Gastrocnemius medialis (tissue), 4 donors: ENCODE data around the gene MRPL38. TPM values are rescaled to one million over a fixed set of nuclear protein-coding genes. Genes with fewer than 3 reads are reported as not detected.

Experiments
- ATAC-seq, 2 donors: fragments of 150-250 bp; one replicate each; pipeline ENCODE4 v1.9.1; 2016
- DNase-seq, 2 donors: peaks; one replicate each; pipeline ENCODE4 v3.0.0-alpha.2; 2019
- H3K27ac ChIP-seq, 4 donors: fragments of 200-600 bp; sonication (generic); 1 replicate in 1 of 4; 2 replicates in 3 of 4; pipeline ENCODE4 v1.5.1; 2016 to 2018; ENCODE audit warnings: mild to moderate bottlenecking in 2 of 4, moderate library complexity in 1 of 4
- H3K27me3 ChIP-seq, 3 donors: fragments of 200-600 bp; sonication (generic) in 2 of 3; 1 replicate in 1 of 3; 2 replicates in 2 of 3; pipeline versions ENCODE4 v1.5.1 to v1.6.0; 2016 to 2019; ENCODE audit warnings: mild to moderate bottlenecking in 1 of 3, moderate library complexity in 1 of 3
- H3K36me3 ChIP-seq, 2 donors: fragments of 200-600 bp; sonication (generic) in 1 of 2; one replicate each; pipeline ENCODE4 v1.5.1; 2017 to 2018
- H3K4me1 ChIP-seq, 2 donors: fragments of 200-600 bp; sonication (generic) in 1 of 2; one replicate each; pipeline ENCODE4 v1.5.1; 2016 to 2017; ENCODE audit warnings: mild to moderate bottlenecking in 2 of 2
- H3K4me3 ChIP-seq, 4 donors: fragments of 200-600 bp; sonication (generic) in 3 of 4; 1 replicate in 1 of 4; 2 replicates in 3 of 4; pipeline ENCODE4 v1.5.1; 2016 to 2019; ENCODE audit warnings: mild to moderate bottlenecking in 2 of 4
- H3K9me3 ChIP-seq, 3 donors: fragments of 200-600 bp; sonication (generic) in 2 of 3; 1 replicate in 1 of 3; 2 replicates in 2 of 3; pipeline ENCODE4 v1.5.1; 2016 to 2019
- CTCF ChIP-seq, 5 experiments: fragments of 450-650 bp in 3 of 5; fragments of 200-600 bp in 2 of 5; sonication (generic) in 2 of 5; IDR thresholded peaks in 4 of 5; conservative IDR thresholded peaks in 1 of 5; 1 replicate in 4 of 5; 2 replicates in 1 of 5; pipeline ENCODE4 v1.5.1; 2016 to 2019; ENCODE audit warnings: antibody characterized with exemption in 5 of 5, mild to moderate bottlenecking in 3 of 5, moderate library complexity in 3 of 5
- POLR2A ChIP-seq, 2 donors: fragments of 450-650 bp; IDR thresholded peaks; one replicate each; pipeline ENCODE4 v1.6.1; 2017; ENCODE audit warnings: antibody characterized with exemption in 2 of 2, mild to moderate bottlenecking in 2 of 2, moderate library complexity in 2 of 2
- in situ Hi-C, 4 donors: fragments of 200-750 bp; cut with MboI; loops; one replicate each; pipeline versions ENCODE4 v1.15.0 to v1.8.0; 2017; ENCODE audit warnings: low sequenced_read_pairs in 4 of 4
- intact Hi-C: fragments of 100-400 bp; cut with DNase I; formaldehyde crosslinking; loops from one replicate; pipeline ENCODE4 v1.15.1; 2023; ENCODE audit warnings: low total_unique reads
- total RNA-seq, 4 donors: library from RNA; depleted of rRNA; stranded (reverse); fragments of >200 nt; gene quantifications; one replicate each; pipeline versions ENCODE4 v1.1.0 to v1.2.3, GENCODE V29; 2016

The MRPL38 gene
- total RNA-seq, 4 donors from 2014 or later = 29.9 to 86.7 (median 53.1) TPM

- TF ChIP-seq CTCF (IDR thresholded peaks at IDR 0.05 in 4 of 5, conservative IDR thresholded peaks at IDR 0.05 in 1 of 5) (no peak), POLR2A (IDR thresholded peaks at IDR 0.05) (no peak)
- intact Hi-C loops (loop anchor here (5.0 kb wide), 2 partner anchors 118 to 133 kb away; partner anchors contain the start of genes GALK1 and UNK), in situ Hi-C loops (loop anchor here in 1 of 4 donors (25.0 kb wide), 1 partner anchor 138 kb away; the partner anchor contains the start of gene GALK1)
- ATAC-seq (no peak), DNase-seq (no peak)
- H3K4me3 ChIP-seq = no peak overlapping the region
- H3K9me3 ChIP-seq = no peaks in the 10 kb centered on the region
- H3K27me3 ChIP-seq = no peaks in the 10 kb centered on the region
- peaks cover 0 to 45% of the 10 kb centered on the region in 2 donors for H3K36me3 ChIP-seq
- no peak overlapping the region for H3K27ac ChIP-seq
- H3K4me1 ChIP-seq = peaks cover 26 to 33% of the 10 kb centered on the region in 2 donors
Measured at GRCh38 chr17:75899767-75900468, 4.8 kb downstream of the MRPL38 start.

DNA sequence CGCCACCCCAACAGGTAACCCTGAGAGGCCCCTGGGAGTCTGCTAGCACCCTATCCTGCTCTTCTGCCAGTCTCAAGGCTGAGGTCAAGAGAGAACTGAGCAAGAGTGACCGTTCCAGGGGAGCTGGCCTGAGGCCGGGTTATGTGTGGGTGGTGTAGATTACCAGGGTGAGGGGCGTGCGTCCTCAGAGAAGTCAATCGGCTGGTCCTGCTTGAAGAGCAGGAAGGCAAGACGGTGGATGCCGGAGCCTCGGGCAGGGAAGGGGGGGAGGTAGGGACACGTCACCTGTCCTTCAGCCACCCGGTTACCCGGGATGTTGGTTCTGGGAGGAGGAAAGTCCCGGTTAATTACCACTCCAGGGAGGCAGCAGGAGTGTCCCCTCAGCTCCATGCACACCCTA lies 5.3 kb downstream of the MRPL38 start:
- H3K27ac ChIP-seq = no peak overlapping the region
- no peaks in the 10 kb centered on the region for H3K9me3 ChIP-seq
- H3K27me3 ChIP-seq = no peaks in the 10 kb centered on the region
- no peak overlapping the region for H3K4me3 ChIP-seq
- no peak for DNase-seq
- no peak for ATAC-seq
- in situ Hi-C loops = loop anchor here in 1 of 4 donors (25.0 kb wide), 1 partner anchor 137 kb away; the partner anchor contains the start of gene GALK1
- no peak for TF ChIP-seq CTCF (IDR thresholded peaks at IDR 0.05 in 4 of 5, conservative IDR thresholded peaks at IDR 0.05 in 1 of 5)
- TF ChIP-seq POLR2A (IDR thresholded peaks at IDR 0.05) = no peak
- intact Hi-C loops = loop anchor here (5.0 kb wide), 2 partner anchors 117 to 132 kb away; partner anchors contain the start of genes GALK1 and UNK
- H3K36me3 ChIP-seq = peaks cover 0 to 45% of the 10 kb centered on the region in 2 donors
- peaks cover 28 to 39% of the 10 kb centered on the region in 2 donors for H3K4me1 ChIP-seq

- H3K27ac ChIP-seq = no peak overlapping the region
- no peaks in the 10 kb centered on the region for H3K27me3 ChIP-seq
- no peak for DNase-seq
- in situ Hi-C loops = loop anchor here in 1 of 4 donors (25.0 kb wide), 1 partner anchor 136 kb away; the partner anchor contains the start of gene GALK1
- H3K4me1 ChIP-seq = peaks cover 25 to 39% of the 10 kb centered on the region in 2 donors
- peaks cover 0 to 45% of the 10 kb centered on the region in 2 donors for H3K36me3 ChIP-seq
- TF ChIP-seq POLR2A (IDR thresholded peaks at IDR 0.05) (no peak), CTCF (IDR thresholded peaks at IDR 0.05 in 4 of 5, conservative IDR thresholded peaks at IDR 0.05 in 1 of 5) (no peak)
- no peak for ATAC-seq
- intact Hi-C loops = loop anchor here (5.0 kb wide), 2 partner anchors 116 to 131 kb away; partner anchors contain the start of genes GALK1 and UNK
- H3K9me3 ChIP-seq = no peaks in the 10 kb centered on the region
- no peak overlapping the region for H3K4me3 ChIP-seq
Measured at GRCh38 chr17:75898791-75899190, 5.9 kb downstream of the MRPL38 start.

- no peaks in the 10 kb centered on the region for H3K9me3 ChIP-seq
- intact Hi-C loops (loop anchor here (5.0 kb wide), 2 partner anchors 116 to 131 kb away; partner anchors contain the start of genes GALK1 and UNK), in situ Hi-C loops (loop anchor here in 1 of 4 donors (25.0 kb wide), 1 partner anchor 136 kb away; the partner anchor contains the start of gene GALK1)
- no peaks in the 10 kb centered on the region for H3K27me3 ChIP-seq
- ATAC-seq = no peak
- peak overlapping the region in 2 of 4 donors; percentile 96 for H3K27ac ChIP-seq
- H3K4me1 ChIP-seq = peaks cover 18 to 33% of the 10 kb centered on the region in 2 donors
- H3K4me3 ChIP-seq = no peak overlapping the region
- no peak for TF ChIP-seq POLR2A (IDR thresholded peaks at IDR 0.05)
- no peak for TF ChIP-seq CTCF (IDR thresholded peaks at IDR 0.05 in 4 of 5, conservative IDR thresholded peaks at IDR 0.05 in 1 of 5)
- no peak for DNase-seq
- H3K36me3 ChIP-seq = peaks cover 0 to 44% of the 10 kb centered on the region in 2 donors
Measured at GRCh38 chr17:75898065-75898464, 6.6 kb downstream of the MRPL38 start.
